ENCODE measurements around the gene RABL6.
"Not testable (repeated sequence)": the region's sequence is repeated elsewhere in the genome, so short reads cannot be mapped to it uniquely, and the experiment has no call there.

The RABL6 gene

DNA sequence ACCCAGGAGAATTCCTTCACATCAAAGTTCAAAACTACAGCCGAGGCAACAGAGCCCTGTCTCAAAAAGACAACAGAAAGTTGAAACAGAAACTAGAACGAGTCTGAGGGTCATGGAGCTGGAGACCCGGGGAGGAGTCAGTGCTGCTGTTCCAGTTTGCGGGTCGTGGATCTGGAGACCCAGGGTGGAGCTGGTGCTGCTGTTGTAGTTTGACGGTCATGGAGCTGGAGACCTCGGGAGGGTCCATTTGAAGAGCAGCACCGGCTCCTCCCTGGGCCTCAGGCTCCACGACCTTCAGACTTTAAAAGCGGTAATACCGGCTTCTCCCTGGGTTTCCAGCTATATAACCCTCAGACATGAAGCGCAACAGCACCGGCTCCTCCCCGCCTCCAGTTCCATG is 30.4 kb upstream of the RABL6 start:
- no peak for DNase-seq

DNA sequence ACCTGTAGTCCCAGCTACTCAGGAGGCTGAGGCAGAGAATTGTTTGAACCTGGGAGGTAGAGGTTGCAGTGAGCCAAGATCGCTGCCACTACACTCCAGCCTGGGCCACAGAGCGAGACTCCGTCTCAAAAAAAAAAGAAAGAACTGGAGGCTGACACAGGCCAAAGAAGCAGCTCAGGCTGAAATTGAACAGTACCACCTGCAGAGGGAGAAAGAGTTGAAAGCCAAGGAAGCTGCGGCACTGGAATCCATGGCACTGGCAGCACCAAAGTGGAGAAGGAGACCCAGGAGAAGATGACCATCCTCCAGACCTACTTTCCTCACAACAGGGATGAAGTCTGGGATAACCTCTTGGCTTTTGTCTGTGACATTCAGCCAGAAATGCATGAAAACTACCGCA is 27.9 kb upstream of the RABL6 start:
- no peak for DNase-seq

DNA sequence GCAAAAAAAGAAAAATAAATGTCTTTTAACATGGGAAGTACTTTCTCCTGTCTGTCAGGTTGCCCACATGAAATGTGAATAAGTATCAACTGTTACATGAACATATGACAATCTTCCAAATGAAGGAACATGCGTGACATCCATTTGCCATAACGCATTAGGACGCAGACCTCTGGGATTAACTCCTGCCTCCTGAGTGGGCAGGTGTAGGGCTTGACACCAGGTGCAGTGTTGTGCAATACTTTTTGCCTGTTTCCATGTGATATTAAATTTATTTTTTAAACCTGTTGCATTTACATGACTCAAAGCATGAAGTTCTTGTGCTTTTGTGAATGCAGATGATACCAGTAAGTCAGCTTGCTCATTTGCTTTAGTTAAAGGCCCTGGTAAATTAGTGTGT is 25.3 kb upstream of the RABL6 start:
- DNase-seq, result no peak

DNA sequence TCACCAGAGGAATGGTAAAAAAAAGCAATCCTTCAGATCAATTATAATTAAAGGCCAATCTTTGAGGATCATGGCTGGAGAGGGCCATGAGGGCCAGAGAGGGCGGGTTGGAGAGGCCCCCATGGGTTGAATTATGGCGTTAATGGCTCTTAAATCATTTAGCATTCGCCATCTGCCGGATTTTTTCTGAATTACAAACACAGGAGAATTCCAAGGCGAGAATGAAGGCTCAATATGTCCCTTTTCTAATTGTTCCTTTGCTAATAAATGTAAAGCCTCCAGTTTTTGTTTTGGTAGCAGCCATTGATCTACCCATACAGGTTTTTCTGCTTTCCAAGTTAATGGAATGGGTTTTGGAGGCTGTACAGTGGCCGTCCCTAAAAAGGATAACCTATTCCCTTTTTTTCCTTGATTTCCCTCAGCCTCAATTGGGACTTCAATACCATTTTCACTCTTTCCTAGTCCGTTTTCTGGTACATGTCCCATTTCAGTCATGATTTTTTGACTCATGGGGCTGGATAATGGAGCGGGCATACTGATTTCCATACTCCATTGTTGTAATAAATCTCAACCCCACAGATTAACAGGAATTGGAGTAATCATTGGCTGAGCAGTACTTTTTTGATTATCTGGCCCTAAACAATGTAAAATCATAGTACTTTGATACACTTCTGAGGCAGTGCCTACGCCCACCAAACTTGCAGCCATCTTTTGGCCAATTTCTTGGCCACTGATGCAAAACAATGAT is 23.3 kb upstream of the RABL6 start:
- DNase-seq, result no peak

DNA sequence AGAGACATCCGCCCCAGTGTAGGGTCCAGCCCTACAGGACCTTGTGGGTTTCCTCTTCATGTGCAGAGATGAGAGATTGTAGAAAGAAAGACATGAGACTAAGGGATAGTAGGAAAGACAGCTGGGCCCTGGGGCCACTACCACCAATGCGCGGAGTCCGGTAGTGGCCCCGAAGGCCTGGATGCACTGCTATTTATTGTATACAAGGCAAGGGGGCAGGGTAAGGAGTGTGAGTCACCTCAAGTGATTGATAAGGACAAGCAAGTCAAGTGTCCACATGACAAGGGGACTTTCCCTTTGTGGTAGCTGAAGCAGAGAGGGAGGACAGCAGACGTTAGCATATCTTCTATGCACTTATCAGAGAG is 22.8 kb upstream of the RABL6 start:
- no peak for DNase-seq

DNA sequence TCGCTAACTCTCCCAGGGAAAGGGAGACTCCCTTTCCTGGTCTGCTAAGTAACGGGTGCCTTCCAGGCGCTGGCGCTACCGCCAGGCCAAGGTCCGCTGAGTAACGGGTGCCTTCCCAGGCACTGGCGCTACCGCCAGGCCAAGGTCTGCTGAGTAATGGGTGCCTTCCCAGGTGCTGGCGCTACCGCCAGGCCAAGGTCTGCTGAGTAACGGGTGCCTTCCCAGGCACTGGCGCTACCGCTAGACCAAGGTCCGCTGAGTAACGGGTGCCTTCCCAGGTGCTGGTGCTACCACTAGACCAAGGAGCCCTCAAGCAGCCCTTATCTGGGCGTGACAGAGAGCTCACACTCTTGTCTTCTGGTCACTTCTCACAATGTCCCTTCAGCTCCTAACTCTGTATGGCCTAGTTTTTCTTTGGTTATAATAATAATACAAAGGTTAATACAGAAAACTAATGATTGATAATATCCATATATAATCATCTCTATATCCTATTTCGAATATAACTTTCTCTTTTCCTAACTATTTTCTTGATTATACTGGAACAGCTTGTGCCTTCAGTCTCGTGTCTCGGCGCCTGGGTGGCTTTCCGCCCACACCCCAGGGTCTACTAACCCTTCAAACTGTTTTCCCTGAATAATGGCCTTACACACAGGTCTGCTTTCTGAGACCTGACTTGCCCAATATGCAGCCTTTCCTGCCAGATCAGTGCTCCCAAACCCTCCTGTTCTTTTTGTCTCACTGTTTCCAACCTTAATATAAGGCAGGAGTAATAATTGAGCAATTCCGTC is 22.0 kb upstream of the RABL6 start:
- not testable (repeated sequence) for DNase-seq

DNA sequence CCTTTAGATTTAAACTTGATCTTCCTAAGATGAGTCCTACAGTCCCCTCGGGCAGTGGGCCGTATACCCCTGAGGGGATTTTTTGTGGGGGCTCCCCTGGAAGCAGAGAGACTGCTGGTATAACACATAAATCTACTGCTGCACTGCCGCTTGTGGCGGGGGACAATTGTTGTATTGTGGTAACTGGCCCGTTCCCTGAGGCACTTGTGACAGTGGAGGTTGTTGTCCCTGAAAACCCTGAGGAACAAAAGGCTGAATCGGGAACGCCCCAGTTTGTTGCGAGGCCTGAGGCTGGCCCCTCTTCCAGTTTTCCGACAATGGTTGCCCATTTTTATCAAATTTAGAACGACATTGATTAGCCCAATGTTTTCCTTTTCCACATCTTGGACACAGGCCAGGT is 21.3 kb upstream of the RABL6 start:
- DNase-seq, result no peak

DNA sequence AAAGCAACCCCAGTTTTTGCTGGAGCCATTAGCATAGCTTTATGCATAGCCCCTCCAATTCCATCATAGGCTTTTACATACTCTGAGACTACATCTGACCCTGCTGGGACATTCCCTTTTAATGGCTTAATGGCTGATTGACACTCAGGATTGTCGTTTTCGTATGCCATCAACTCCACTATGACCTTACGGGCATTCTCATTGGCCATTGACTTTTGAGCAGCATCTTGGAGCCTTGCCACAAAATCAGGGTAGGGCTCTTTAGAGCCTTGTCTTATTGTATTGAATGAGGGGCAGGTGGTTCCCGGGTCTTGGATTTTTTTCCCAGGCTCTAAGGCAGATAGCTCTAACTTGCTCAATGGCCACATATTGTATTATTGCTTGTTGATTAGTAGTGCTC is 20.8 kb upstream of the RABL6 start:
- DNase-seq, result not testable (repeated sequence)

DNA sequence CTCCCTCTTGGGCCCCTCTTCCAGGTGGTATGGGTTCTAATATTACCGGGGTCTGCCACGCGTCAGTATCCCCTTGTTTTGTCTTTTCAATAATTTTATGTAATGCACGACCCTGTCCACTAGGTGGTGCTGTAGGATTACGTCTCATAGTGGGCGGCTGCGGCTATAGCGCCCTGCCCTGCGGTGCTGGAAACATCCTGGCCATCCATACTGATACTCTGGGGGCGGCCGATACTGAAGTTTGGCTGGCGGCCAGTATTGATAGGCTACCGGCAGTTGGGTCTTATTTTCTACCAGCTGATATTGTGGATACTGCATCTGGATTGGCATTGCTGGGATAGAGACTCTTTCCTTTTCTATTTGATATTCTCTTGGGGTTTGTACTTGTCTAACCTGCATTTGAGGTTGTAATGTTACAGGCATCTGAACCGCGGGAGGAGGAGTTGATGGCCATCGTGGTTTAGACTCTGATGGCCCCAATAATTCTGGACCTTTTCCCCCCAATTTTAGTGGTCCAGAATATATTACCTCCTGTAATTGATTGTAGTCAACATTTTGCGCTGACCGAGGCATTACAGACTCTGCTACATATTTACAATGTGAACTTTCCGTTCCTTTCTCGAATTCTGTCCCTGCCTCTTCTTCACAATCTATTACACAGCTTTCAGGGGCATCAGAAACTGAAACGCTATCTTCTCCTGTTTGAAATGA is 19.9 kb upstream of the RABL6 start:
- DNase-seq, result peak; percentile 73

DNA sequence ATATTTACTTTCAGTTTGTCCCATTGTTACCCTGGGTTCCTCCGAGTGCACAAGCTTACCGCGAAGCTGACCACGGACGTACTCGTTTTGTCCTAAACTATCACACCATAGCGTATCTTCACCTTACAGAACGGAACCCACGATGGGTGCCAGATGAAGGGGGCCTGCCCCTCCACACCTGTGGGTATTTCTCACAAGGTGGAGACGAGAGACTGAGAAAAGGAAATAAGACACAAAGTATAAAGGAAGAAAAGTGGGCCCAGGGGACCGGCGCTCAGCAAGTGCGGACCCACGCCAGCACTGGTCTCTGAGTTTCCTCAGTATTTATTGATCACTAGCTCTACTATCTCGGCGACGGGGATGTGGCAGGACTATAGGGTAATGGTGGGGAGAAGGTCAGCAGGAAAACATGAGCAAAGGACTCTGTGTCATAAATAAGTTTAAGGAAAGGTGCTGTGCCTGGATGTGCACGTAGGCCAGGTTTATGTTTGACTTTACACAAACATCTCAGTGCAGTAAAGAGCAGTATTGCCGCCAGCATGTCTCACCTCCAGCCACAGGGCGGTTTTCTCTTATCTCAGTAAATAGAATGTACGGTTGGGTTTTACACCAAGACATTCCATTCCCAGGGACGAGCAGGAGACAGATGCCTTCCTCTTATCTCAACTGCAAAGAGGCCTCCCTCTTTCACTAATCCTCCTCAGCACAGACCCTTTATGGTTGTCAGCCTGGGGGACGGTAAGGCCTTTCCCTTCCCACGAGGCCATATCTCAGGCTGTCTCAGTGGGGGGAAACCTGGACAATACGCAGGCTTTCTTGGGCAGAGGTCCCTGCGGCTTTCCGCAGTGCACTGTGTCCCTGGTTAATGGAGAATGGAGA is 18.9 kb upstream of the RABL6 start:
- not testable (repeated sequence) for DNase-seq

DNA sequence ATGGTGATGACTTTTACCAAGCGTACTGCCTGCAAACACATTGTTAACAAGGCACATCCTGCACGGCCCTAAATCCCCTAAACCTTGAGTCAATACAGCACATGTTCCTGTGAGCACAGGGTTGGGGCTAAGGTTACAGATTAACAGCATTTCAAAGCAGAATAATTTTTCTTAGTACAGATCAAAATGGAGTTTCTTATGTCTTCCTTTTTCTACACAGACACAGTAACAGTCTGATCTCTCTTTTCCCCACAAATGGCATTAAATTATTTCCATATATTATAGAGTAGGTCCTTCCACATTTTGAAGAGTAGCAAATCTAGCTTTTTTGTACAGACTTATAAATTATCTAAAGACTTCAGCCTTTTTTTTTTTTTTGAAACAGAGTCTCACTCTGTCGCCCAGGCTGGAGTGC is 18.2 kb upstream of the RABL6 start:
- DNase-seq, result no peak

DNA sequence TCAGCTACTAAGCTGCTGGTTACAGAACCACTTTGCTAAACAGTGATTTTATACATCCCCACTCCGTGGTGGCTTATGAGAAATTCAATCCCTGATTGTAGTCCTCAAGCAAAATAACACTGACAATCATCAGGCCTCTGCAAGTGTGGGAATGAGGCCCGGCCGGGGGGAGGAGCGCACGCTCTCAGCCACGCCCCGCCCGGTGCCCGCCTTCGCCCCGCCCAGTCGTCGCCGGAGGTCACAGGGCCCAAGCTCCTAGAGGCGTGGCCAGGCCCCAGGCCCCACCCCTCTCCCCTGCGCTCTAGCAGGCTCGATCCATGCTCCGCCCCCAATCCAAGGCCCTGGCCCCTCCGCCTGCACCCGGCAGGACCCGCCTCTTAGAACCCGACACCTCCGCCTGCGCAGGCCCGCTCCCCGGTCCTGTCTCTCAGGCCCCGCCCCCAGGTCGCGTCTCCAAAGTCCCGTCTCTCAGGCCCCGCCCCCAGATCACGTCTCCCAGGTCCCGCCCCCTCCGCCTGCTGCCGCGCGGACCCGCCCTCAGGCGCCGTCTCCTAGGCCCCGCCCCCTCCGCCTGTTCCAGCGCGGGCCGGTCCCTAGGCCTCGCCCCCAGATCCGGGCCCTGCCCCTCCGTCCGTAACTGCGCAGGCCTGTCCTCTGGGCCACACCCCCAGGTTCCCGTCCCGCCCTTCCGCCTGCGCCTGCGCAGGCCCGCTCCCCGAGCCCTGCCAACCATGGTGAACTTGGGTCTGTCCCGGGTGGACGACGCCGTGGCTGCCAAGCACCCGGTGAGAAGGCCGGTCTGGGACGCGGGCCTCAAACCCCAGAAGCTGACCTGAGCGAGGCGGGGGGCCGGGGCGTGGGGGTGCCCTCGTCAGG is 16.9 kb upstream of the RABL6 start, which contains the start of gene TMEM141:
Gene TMEM141, plus strand, starts transcription at position 705 of the 876 bp plus-strand sequence. Its CDS starts 27 bp downstream, at position 732.
- DNase-seq, result peak; percentile 100

DNA sequence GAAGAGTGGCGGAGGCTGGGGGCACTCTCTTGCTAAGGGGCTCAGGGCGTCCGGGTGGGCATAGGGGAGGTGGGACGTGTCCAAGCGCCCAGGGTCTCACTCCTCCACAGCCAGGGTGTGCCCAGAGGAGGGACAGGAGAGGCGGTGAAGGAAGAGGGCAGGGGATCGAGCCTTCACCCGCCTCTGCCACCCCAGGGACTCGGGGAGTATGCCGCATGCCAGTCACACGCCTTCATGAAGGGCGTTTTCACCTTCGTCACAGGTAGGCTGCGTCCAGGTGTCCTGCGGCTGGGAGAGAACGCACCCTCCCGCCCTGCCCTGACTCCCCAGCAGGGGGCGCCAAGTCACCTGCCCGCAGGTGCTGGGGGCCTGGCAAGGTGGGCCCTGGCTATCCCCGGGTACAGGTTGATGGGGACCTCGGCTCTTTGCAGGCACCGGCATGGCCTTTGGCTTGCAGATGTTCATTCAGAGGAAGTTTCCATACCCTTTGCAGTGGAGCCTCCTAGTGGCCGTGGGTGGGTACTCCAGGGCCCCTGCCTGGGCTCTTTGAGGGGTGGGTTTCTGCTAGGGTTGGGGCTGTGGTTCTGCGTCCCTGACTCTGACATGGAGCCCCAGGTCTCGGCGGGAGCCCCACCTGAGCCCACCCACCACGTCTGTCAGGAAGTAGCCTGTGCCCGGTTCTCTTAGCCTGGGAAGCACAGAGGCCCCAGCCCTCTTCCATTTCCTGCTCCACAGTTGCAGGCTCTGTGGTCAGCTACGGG is 16.1 kb upstream of the RABL6 start:
- peak; percentile 64 for DNase-seq

DNA sequence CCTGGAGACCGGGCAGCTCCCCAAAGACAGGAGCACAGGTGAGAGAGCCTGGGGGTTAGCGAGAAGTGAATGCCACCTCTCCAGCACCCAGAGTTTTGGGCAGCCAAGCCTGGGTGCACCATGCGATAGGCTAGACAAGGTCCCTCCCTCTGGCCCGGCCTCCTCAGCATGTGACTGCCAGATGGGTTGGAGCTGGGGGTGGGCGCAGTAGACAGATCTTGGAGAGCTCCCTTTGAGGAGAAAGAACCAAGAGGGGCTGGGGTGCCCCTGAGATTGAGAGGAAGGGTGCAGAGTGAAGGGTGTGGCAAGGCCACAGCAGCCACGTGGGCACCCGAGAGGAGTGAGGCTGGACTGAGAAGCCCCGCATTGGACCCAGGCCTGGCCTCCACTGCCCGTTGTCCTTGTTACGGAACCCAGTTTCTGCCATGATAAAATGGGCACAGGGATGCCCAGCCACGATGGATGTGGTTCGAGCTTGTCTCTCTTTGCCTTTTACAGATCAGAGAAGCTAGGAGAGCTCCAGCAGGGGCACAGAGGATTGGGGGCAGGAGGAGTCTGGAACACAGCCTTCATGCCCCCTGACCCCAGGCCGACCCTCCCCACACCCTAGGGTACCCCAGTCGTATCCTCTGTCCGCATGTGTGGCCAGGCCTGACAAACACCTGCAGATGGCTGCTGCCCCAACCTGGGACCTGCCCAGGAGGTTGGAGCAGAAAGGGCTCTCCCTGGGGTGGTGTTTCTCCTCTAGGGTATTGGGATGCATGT is 15.2 kb upstream of the RABL6 start:
- no peak for DNase-seq

DNA sequence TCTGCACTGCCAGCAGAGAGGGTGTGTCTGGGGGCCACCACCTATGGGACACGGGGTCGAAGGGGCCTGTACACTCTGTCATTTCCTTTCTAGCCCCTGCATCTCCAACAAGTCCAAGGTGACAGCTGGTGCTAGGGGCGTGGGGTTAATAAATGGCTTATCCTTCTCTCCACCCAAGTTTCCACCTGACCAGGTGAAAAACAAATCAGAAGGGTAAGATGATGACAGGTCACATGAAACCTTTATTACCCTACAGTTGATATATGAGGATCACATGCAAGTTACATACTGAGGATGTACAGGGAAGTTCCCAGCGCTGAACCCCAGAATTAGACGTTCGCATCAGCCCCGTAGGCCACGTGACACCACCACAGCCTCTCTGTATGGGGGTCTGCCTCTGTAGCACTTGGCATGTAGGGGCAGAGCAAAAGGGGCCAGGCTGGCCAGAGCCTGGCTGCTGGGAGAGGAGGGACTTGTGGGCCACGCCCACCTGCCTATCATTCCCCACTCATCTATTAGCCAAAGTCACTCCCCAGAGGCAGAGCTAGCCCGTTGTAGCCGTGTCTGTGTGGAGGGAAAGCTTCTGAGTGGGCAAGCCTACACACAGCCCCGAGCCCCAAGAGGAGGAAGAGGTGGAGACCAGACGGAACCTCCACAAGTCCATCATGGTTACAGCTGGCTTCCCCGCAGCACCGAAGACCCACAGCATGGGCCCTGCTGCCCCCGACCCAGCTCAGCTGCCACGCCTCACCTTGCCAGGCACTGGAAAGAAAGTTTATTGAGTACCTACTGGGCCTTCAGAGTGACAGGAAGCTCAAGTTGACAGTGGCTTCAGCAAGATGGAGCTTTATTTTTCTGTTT is 14.4 kb upstream of the RABL6 start:
- DNase-seq, result no peak

DNA sequence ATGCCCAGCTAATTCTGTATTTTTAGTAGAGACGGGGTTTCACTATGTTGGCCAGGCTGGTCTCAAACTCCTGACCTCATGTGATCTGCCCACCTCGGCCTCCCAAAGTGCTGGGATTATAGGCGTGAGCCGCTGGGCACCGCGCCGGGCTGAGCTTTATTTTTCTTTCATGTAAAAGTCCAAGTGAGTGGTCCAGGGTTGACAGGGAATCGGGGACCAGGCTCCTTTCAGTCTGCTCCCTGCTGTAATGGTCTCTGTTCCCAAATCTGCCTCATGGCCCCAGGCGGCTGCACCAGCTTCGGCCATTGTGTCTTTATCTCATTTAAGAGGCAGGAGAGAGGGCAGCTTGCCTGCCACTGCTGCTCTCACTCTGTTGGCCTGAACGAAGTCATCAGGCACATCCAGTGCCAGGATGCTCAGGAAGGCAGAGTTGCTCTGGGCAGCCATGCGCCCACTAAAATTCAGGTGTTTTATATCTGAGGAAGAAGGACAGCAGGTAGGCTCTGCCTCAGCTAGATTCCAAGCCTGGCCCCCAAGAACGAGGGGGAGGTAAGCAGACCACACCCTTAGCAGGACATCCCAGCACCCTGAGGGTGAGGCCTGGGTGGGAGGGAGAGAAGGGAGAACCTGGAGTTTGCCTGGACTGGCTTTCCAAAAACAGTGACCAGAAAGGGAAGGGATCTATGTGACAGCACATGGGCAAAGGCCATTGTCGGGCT is 13.3 kb upstream of the RABL6 start:
- no peak for DNase-seq

DNA sequence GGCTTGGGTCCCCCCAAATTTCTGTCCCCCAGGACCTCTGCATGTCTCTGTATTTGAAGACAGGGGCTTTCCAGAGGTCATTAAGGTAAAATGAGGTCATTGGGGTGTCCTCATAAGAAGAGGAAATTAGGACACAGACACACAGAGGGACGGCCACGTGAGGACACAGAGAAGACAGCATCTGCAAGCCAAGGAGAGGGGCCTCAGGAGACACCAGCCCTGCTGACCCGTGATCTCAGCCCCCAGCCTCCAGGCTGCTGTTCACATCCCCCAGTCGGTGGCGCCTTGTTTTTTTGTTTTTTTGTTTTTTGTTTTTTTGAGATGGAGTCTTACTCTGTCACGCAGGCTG is 12.8 kb upstream of the RABL6 start:
- DNase-seq, result no peak

DNA sequence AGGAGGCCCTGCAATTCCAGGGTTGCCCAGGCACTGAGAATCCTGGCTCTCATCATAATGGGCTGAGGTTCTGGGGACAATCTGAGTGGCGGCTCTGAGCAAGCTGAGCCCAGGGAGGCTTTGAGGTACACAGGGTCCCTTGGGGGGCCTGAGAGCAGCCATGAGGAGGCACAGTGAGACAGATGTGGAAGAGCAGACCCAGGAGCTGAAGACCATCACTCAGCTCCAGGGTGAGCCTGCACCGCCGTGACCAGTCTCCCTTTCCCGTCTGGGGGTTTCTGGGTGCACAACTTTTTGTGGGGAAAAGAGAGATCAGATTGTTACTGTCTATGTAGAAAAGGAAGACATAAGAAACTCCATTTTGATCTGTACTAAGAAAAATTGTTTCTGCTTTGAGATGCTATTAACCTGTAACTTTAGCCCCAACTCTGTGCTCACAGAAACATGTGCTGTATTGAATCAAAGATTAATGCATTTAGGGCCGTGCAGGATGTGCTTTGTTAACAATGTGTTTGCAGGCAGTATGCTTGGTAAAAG is 11.4 kb upstream of the RABL6 start, which contains the start of gene CCDC183:
Gene CCDC183, plus strand, starts transcription at position 101 of the 537 bp plus-strand sequence. Its CDS starts 60 bp downstream, at position 161.
- DNase-seq, result no peak
